ENCODE data around the gene MLLT10. TPM values are rescaled to one million over a fixed set of nuclear protein-coding genes. Genes with fewer than 3 reads are reported as not detected.

MLLT10 gene
- total RNA-seq, 6 experiments from 2014 or later: 15.8 to 49.4 (median 20.1) TPM

GRCh38 chr10:21754410-21755011 is 220.5 kb downstream of the MLLT10 start:
- H3K36me3 ChIP-seq: peaks cover 0 to 10% (median 3%) of the 10 kb centered on the region in 4 donors
- H3K4me1 ChIP-seq: no peaks in the 10 kb centered on the region
- H3K4me3 ChIP-seq: no peak overlapping the region
- DNase-seq (no peak), ATAC-seq (no peak)
- H3K9me3 ChIP-seq: no peaks in the 10 kb centered on the region
- intact Hi-C loops (cut with DNase I): no loop called here
- TF ChIP-seq, protein P1, sequence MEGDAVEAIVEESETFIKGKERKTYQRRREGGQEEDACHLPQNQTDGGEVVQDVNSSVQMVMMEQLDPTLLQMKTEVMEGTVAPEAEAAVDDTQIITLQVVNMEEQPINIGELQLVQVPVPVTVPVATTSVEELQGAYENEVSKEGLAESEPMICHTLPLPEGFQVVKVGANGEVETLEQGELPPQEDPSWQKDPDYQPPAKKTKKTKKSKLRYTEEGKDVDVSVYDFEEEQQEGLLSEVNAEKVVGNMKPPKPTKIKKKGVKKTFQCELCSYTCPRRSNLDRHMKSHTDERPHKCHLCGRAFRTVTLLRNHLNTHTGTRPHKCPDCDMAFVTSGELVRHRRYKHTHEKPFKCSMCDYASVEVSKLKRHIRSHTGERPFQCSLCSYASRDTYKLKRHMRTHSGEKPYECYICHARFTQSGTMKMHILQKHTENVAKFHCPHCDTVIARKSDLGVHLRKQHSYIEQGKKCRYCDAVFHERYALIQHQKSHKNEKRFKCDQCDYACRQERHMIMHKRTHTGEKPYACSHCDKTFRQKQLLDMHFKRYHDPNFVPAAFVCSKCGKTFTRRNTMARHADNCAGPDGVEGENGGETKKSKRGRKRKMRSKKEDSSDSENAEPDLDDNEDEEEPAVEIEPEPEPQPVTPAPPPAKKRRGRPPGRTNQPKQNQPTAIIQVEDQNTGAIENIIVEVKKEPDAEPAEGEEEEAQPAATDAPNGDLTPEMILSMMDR (IDR thresholded peaks at IDR 0.05): no peak
- TF ChIP-seq POLR2A (IDR thresholded peaks at IDR 0.05): no peak
- H3K27ac ChIP-seq: no peak overlapping the region
- no peaks in the 10 kb centered on the region for H3K27me3 ChIP-seq
- WGBS (ENCODE audit: insufficient coverage, low coverage, low lambda C conversion rate, missing lambda C conversion rate): 88% methylated on average over 5 of the region's 10 CpGs

- peaks cover 0 to 10% (median 3%) of the 10 kb centered on the region in 4 donors for H3K36me3 ChIP-seq
- WGBS (ENCODE audit: insufficient coverage, low coverage, low lambda C conversion rate, missing lambda C conversion rate): 90% methylated on average over 9 of the region's 12 CpGs
- intact Hi-C loops (cut with DNase I): no loop called here
- DNase-seq: no peak
- H3K4me1 ChIP-seq: no peaks in the 10 kb centered on the region
- H3K27ac ChIP-seq: no peak overlapping the region
- no peaks in the 10 kb centered on the region for H3K9me3 ChIP-seq
- TF ChIP-seq POLR2A (IDR thresholded peaks at IDR 0.05): no peak
- TF ChIP-seq, protein P1 (IDR thresholded peaks at IDR 0.05): no peak
- no peaks in the 10 kb centered on the region for H3K27me3 ChIP-seq
- no peak for ATAC-seq
- H3K4me3 ChIP-seq: no peak overlapping the region
Measured at GRCh38 chr10:21756707-21757106, 222.7 kb downstream of the MLLT10 start.

DNA sequence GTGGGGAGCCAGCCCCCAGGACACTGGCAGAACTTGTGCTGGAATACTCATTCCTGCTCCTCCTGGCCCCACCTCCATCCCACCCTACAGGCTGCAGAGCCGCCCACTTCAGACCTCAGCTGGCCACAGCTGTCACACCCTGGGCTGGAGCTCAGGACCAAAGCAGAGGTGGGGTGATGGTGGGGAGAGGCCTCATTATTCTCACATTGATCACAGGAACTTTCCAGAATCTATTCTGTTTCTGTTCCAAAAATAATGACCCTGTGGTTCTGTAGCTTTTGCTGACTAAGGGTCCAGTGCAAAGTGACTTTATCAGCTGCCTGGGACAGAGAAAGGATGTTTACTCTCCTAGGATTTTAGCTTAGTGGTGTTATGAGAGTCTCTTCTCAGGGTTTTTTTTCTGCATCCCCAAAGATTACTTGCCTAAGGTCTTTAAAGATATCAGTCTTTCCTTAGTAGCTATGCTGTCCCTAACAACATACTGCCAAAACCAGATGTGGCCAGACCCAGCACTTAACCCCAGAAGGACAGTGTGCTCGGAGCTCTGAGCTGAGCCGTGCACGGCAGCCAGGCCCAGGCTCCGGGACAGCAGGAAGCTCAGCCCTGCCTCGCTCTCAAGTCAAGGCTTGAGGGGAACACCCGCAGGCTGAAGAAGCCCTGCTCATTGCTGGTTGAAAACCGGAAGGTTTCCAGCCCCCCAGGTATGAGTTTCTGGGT is 223.3 kb downstream of the MLLT10 start:
- DNase-seq (no peak), ATAC-seq (peak; percentile 70 to 78 (median 72))
- peaks cover 0 to 10% (median 3%) of the 10 kb centered on the region in 4 donors for H3K36me3 ChIP-seq

GRCh38 chr10:21758239-21758638 is 224.2 kb downstream of the MLLT10 start:
- ATAC-seq (no peak), DNase-seq (no peak)
- Histone ChIP-seq H3K27me3 (no peaks in the 10 kb centered on the region), H3K27ac (no peak overlapping the region), H3K36me3 (peaks cover 0 to 10% (median 3%) of the 10 kb centered on the region in 4 donors), H3K4me3 (no peak overlapping the region), H3K9me3 (no peaks in the 10 kb centered on the region), H3K4me1 (no peaks in the 10 kb centered on the region)
- 85% methylated on average over 8 of the region's 14 CpGs for WGBS (ENCODE audit: insufficient coverage, low coverage, low lambda C conversion rate, missing lambda C conversion rate)
- TF ChIP-seq POLR2A (IDR thresholded peaks at IDR 0.05): no peak
- TF ChIP-seq, protein P1 (IDR thresholded peaks at IDR 0.05): no peak
- intact Hi-C loops (cut with DNase I): no loop called here

More for the DNA sequence above, 223.3 kb downstream of the MLLT10 start:
- Histone ChIP-seq H3K4me3 (no peak overlapping the region), H3K27ac (no peak overlapping the region), H3K27me3 (no peaks in the 10 kb centered on the region), H3K9me3 (no peaks in the 10 kb centered on the region), H3K4me1 (no peaks in the 10 kb centered on the region)
- 43% methylated on average over 3 of the region's 8 CpGs for WGBS (ENCODE audit: insufficient coverage, low coverage, low lambda C conversion rate, missing lambda C conversion rate)
- TF ChIP-seq, protein P1 (IDR thresholded peaks at IDR 0.05): no peak
- TF ChIP-seq POLR2A (IDR thresholded peaks at IDR 0.05): no peak
- intact Hi-C loops (cut with DNase I): no loop called here

All from right lobe of liver (tissue), 6 donors.